HG03575 (cell line): ENCODE results near the gene EDEM3.

Experiments used
- ATAC-seq: cut with Tn5 transposase; IDR thresholded peaks from one replicate; pipeline ENCODE4 v1.9.1; 2021; ENCODE audit not compliant: unreplicated experiment, insufficient number of reproducible peaks, low FRiP score; ENCODE audit errors: extremely low read depth

Gene EDEM3

DNA sequence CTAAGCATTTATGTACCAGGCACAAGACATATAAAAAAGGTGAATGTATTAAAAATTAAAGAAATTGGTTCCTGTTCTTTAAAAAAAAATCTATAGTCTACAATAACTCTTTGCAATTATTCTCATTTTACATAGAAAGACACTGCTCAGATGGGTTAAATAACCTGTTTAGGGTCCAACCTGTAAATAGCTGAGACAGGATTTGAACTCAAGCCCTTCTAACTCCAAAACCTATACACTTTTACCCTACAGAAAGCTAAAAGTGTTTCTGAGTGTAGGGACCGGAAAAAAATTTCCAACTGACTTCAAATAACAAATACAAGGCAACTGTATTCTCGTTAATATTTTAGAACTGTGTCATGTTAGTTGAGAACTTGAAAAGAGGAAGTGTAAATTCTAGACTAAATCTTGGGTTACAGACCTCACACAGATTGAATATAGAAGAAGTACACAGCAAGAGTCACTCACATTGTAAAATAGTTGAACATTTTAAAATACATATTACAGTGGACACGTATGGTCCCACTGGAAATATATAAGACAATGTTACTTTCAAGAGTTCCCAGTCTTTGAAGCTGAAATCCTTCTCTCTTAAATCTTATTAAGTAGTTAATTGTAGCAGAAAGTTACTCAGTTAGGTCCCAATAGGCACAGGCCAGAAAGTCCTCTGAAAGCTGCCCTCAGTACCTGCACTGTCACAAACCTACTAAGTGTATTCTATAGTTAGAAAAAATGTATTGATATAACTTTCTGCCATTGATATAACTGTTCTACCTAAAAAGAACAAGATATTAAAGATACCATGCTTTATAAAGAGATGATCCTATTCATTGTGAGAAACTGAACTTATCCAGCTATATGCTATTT is 7.3 kb downstream of the EDEM3 start:
- peak; percentile 47 for ATAC-seq

DNA sequence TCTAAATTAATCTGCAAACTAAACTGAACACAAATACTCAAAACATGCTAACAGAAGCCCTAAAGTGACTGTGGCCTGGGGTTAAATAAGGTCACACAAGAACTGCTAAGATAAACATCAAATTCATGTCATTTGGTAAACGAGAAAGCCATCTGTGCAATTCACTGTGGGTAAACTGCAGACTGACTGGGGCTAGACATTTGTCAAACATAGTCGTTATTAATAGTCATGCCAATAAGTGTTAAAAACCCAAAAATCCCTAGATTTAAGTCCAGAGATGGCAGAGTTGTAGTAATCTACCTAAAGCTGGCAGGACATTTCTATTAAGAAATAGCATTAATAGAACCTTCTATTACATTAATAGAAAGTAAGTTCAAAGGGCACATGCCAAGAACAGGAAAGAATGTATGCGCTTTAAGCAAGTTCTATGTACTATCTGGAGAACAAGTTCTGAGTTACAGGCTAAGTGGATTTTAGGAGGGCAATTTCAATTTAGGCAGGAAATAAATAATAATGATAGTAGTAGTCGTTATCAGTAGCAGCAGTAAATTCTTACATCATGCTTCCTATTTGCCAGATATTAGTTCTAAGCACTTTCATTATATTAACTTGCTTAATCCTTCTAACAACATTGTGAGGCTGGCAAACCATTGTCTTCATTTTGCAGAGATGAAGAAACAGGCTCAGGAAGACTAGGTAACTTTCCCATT is 8.6 kb downstream of the EDEM3 start:
- no peak for ATAC-seq

DNA sequence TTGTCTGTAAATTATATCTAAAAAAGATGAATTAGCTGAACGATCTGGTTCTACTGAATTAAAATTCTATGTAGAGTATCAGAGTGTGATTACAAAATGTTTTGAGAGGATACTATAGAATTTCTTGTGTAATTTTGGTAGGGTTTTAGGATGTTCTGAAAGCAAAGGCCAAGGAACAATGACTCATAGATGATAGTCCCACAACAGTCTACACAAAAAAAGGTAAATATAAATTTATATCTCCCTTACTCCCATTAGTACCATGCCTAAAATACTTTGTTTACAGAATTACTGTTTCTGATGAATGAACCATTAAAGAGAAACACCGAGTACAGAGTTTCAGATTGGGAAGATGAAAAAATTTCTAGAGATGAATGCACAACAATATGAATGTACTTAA is 9.5 kb downstream of the EDEM3 start:
- ATAC-seq, result no peak

DNA sequence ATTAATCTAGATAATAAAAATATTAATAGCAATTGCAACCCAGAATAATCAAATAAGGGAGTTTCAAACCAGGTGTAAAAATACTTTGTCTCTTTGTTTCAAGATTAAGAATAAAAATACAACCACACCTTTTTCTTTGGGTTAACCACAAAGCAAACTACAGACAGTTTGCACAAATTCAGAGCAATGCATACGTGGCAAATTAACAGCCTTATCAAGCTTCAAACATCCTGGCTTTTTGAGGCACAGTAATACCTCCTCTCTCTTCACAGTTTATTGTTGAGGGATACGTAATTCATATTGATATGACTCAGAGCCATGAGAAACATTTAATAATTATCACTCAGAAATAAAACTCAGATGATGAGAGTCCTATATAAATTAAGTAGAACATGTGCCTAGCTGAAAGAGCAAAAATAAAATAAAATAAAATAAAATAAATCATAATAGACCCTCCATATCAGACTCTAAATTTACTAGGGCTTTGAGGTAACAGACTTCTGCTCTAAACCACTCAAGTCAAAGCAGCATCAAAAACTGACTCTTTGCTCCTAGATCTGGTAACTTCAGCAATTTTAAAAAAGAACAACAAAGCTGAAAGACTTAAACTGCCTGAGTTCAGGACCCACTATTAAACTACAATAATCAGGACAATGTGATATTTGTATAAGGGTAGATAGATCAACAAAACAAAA is 11.4 kb downstream of the EDEM3 start:
- peak; percentile 38 for ATAC-seq

DNA sequence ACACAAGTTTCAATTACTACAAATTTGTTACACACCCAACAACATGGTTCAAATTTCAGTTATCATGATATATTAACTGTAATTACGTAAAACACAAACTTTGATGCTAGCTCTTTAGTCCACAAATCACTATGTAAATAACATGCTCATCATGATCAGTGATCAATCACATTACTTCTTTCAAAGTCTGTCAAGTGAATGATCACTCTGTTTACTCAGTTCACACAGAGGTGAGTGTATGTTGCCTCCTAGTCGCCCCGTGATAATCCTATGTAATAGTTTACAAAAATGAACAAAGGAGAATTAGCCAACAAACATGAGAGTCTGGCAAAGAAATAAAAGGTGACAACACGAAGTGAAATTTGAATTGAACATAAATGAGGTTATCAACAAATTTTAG is 14.3 kb downstream of the EDEM3 start:
- no peak for ATAC-seq

DNA sequence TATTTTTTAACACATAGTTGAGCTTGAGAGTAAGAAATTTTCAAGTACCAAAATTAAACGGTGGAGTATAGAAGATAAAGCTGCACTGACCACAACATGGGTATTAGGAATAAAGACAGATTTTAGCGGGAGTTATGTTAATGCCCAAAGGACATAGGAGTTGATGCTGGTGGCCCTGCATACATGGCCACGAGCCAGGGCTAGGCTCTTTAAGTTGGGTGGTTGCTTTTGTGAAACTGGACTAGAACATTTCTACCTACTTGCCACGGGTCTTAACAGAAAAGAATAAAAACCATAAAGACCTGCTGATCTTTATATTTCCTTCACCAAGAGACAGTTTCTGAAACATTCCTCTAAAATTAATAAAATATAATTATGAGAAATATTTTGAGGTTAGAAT is 14.9 kb downstream of the EDEM3 start:
- no peak for ATAC-seq

DNA sequence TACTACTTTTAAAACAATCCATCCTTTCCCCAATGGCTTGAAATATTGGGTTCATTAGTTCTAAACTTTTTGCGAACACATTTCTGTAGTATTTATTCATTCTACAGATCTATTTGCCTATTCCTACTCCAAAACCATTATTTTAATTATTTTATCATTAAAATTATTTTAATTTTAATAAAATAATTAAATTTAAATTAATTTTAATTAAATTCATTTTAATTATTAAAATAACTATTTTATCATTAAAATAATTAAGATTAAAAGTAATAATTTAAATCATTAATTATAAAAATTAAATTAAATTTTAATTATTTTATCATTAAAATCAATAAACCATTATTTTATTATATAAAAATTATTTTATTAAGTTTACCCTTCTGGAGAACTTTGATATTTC is 15.6 kb downstream of the EDEM3 start:
- ATAC-seq, result no peak

DNA sequence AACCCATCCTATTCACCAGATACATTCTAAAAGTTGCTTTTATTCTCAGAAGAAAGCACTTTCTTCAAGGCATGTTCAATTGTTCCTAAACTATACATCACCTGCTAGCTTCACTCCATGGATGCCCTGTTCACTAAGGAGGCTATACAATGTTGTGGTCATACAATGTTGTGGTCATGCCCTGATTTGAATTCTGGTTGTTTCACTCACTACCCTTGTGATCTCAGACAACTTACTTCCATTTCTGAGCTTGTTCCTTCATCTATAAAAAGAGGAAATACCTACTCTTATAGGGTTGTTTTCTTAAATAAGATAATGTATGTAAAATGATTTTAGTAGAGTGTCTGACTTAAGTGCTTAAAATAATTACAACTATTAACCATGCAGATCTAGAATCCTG is 19.7 kb downstream of the EDEM3 start:
- ATAC-seq, result peak; percentile 66

DNA sequence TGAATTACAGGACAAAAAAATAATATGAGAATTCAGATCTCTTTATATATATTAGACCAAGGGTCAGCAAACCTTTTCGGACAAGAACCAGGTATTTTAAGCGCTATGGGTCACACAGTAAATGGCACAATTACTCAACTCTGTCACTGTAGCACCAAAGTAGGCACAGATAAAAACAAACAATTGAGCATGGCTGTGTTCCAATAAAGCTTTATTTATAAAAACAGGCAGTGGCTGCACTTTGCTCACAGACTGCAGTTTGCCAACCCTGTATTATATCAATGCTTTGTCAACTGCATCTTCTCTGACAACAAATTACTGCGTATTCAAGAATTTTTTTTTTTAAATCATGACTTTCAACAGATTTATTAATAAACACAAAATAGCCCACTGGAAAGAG is 29.8 kb downstream of the EDEM3 start:
- ATAC-seq, result no peak

DNA sequence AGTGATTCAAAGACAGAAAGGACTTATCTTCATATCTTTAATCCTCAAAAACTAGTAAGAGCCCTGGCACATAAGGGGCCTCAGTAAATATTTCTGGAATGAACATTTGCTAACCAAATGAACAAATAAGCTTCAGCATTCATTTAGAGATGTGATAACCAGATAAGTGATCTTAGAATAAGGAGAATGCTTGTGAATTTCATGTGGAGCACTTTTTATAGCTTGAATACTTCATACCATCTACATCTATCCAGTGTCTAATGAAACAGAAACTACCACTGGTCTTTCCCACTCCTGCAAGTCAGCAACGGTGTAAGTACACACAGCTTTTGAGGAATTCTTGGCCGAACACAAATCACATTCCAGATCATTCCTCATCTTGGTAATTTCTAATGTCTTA is 38.5 kb downstream of the EDEM3 start:
- no peak for ATAC-seq

DNA sequence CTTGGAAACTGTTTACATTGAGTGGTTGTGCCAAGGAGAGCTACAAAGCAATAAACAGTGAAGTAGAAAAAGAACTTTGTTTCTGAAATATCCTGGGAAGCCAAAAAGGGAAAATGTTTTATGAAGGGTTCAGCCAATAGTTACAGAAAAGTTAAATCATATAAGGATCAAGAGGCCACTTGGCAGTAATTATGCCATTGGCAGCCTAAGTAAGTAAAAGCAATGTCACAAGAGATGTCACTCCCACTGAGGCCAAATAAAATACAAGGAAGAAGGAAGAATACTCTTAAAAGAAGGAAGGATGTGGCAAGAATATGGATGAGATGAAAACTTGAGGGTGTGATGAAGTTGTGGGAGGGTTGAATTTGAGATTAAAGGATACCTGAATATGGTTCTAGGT is 45.2 kb downstream of the EDEM3 start:
- ATAC-seq, result no peak

DNA sequence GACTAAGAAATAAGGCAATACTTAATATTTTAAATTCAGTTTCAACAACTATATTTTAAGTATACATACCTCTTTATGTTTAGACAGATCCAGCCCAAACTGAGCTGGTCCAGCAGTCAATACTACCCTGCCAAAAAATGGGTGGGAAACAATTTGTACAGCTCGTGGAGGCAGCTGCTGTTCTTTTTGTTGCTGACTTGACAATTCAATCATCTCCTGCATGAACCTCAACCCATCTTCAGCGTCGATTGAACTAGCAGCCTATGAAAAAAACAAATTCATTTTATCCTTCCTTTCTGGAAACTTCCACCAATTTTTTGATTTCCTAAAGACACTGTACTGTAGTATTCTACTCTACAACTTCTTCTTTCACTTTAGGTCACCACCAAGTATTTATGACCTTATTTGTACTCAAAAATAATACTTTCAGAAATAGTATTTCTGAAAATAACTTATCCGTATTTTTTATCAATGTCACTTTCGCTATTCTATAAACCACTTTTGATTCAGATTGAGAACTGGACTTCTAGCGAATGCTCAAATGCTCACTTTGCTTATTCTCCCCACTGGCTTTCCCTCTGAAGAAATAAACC is 46.5 kb downstream of the EDEM3 start:
- no peak for ATAC-seq

DNA sequence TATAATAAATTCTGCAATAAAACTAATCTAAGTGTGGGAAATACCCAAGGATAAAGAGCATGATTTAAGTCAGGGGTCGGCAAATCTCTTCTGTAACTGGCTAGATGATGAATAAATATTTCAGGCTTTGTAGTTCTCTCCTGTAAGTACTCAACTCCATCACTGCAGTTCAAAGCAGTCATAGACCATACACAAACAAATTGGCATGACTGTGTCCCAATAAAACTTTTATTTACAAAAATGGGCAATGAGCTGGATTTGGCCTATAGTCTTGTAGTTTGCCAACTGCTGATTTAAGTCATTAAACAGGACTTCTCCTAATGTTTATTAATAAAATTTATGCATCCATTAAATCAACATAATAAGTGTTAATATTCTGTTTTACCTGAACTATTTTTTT is 49.4 kb downstream of the EDEM3 start:
- no peak for ATAC-seq

DNA sequence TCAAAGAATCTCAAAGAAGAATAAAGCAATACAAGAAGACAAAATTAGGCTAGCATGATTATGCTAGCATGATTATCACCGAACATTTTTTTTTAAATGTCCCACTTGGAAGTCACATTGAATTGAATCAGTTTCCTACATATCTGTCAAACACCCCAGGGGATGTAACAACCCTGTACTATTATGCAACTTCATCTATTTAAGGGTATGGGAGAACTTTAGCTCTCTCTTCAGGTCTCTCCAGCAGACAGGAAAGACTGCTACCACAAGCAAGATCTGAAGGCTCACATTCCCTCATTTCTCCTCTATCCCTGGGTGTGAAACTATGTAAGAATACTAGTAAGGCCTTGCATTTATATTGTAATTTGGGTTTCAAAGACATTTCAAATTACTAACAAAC is 52.8 kb downstream of the EDEM3 start:
- ATAC-seq, result no peak

DNA sequence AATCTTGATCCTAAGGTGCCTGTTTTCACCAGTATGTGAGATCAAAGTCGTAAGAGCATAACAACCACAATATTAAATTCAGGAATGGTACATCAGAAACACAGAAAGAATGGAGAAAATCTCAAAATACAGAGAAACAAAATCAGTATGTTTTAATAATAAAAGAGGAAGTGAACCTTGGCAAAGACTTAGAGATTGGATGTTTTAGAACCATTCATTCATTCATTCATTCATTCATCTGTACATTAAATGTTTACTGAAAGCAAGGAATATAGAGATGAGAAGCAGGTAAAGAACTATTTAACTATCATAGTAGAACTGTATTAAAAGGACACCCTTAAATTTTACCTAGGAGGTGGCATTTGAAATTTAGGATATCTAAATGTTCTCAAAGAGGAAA is 55.7 kb downstream of the EDEM3 start:
- ATAC-seq, result no peak

DNA sequence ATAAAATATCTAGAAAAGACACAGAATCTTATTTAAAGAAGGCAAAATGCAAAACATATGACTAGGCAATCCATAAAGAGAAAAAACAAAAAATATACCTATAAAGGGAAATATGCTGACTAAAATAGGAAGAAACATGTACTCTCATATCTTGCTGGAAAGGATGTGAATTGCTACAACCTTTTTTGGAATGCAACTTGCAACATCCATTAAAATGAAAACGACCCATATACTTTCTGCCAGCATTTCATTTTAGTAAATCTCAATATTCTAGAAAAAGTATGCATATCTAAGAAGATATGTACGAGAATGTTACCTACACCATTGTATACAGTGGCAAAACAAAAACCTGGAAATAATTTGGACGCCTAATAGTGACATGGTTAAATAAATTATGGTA is 56.6 kb downstream of the EDEM3 start:
- no peak for ATAC-seq

DNA sequence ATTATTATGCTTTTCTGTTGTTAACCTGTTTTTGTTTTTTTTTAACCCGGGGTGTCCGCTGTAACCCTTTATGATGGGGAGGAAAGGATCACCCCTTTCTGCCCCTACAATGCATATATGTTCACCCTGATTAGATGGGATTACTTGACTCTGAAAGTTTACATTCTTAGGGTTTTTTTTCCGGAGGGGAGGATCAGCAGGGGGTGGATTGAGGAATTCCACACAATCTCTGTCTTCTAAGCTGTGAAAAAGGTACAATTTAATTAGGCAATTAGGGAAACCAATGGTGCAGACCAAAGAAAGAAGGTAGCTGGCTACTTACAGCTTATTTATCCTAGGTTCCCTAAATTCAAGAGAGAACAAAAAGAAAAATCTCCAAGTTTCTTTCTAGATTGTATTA is 58.3 kb downstream of the EDEM3 start:
- no peak for ATAC-seq

DNA sequence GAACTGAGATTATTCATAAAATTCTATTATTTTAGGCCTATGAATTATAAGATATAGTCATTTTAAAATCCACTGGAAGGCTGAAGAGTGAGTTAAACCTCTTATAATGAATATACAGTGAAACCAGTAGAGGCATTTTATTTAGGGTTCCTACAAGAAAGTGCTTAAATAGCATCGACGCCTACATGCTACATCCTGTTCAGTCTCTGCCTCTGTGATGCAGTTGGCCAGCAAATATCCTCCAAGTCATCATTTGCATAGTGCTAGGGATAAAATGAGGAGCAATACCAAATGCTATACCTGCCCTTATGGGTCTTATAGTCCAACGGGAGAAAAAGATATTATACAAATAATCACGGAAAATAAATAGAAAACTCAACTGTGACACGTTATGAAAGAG is 59.6 kb downstream of the EDEM3 start:
- ATAC-seq, result no peak

DNA sequence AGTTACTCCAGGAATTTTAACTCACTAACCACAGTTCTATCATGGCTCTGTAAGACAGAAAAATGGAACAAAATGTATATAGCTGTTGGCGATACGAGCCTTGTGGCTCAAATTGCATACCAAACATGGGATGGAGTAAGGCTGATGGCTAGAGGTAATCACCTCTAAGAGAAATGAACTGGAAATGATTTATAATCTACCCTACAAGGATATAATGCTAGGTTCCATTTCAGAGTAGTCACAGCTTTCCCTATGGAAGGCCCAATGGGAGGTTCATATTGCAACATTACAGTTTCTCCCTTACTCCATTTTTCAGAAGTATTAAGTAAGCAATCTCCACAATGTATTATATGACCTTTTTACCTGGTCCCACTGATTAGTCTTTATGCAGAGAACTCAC is 61.6 kb downstream of the EDEM3 start:
- ATAC-seq, result no peak
